ENCODE results near the gene RANBP3. TPM values are rescaled to one million over a fixed set of nuclear protein-coding genes. Genes with fewer than 3 reads are reported as not detected.
A peak's percentile ranks its signal among the peaks of the same experiment; 100 is the strongest.

RANBP3 gene
- total RNA-seq, 2 experiments from 2014 or later, result 74.3 to 87.5 TPM

GRCh38 chr19:5957170-5957569, 20.8 kb downstream of the RANBP3 start:
- no peak for ATAC-seq
- Mint-ChIP-seq H3K9me3 (no peaks in the 10 kb centered on the region), H3K27ac (no peak overlapping the region), H3K4me3 (no peak overlapping the region), H3K27me3 (no peaks in the 10 kb centered on the region), H3K36me3 (ENCODE audit: low read depth) (peaks cover 29% of the 10 kb centered on the region), H3K4me1 (ENCODE audit: low read depth) (peaks cover 89% of the 10 kb centered on the region)
- DNase-seq, result no peak
- no peak for TF ChIP-seq CTCF (IDR thresholded peaks at IDR 0.05)
- ChIA-PET POLR2A (interaction anchor here (0.8 kb wide), 1 partner anchor 21 kb away, joined by 5 read pairs; the partner anchor contains the start of gene RANBP3), CTCF (interaction anchor here (1.8 to 10.7 kb wide), 3 partner anchors 12 to 153 kb away, joined by 5 to 108 read pairs (median 7); partner anchors contain the start of gene NRTN)
- intact Hi-C loops (cut with micrococcal nuclease), result no loop called here

GRCh38 chr19:5956728-5957127, 21.2 kb downstream of the RANBP3 start:
- H3K27ac Mint-ChIP-seq, result peak overlapping the region; percentile 5
- intact Hi-C loops (cut with micrococcal nuclease), result no loop called here
- POLR2A ChIA-PET, result interaction anchor here (0.8 kb wide), 1 partner anchor 22 kb away, joined by 5 read pairs; the partner anchor contains the start of gene RANBP3

GRCh38 chr19:5956323-5956722, 21.6 kb downstream of the RANBP3 start:
- intact Hi-C loops (cut with micrococcal nuclease), result no loop called here
- peak overlapping the region; percentile 5 for H3K27ac Mint-ChIP-seq
- ChIA-PET CTCF (interaction anchor here (1.8 to 10.7 kb wide), 4 partner anchors 13 to 152 kb away, joined by 5 to 108 read pairs (median 6); partner anchors contain the start of genes NDUFA11 and NRTN), POLR2A (interaction anchor here (0.8 kb wide), 1 partner anchor 22 kb away, joined by 5 read pairs; the partner anchor contains the start of gene RANBP3)
- H3K9me3 Mint-ChIP-seq, result no peaks in the 10 kb centered on the region
- H3K27me3 Mint-ChIP-seq, result no peaks in the 10 kb centered on the region
- ATAC-seq (no peak), DNase-seq (no peak)
- peaks cover 91% of the 10 kb centered on the region for H3K4me1 Mint-ChIP-seq (ENCODE audit: low read depth)
- H3K4me3 Mint-ChIP-seq, result no peak overlapping the region
- no peak for TF ChIP-seq CTCF (IDR thresholded peaks at IDR 0.05)
- H3K36me3 Mint-ChIP-seq (ENCODE audit: low read depth), result peaks cover 35% of the 10 kb centered on the region

More at GRCh38 chr19:5956728-5957127, 21.2 kb downstream of the RANBP3 start:
- TF ChIP-seq CTCF (IDR thresholded peaks at IDR 0.05), result no peak
- H3K9me3 Mint-ChIP-seq, result no peaks in the 10 kb centered on the region
- H3K4me3 Mint-ChIP-seq, result no peak overlapping the region
- ATAC-seq, result no peak
- peaks cover 31% of the 10 kb centered on the region for H3K36me3 Mint-ChIP-seq (ENCODE audit: low read depth)
- H3K4me1 Mint-ChIP-seq (ENCODE audit: low read depth), result peaks cover 89% of the 10 kb centered on the region
- no peaks in the 10 kb centered on the region for H3K27me3 Mint-ChIP-seq
- no peak for DNase-seq
- CTCF ChIA-PET, result interaction anchor here (1.8 to 10.7 kb wide), 4 partner anchors 13 to 153 kb away, joined by 5 to 108 read pairs (median 6); partner anchors contain the start of genes NDUFA11 and NRTN

GRCh38 chr19:5955636-5955935, 22.4 kb downstream of the RANBP3 start:
- Mint-ChIP-seq H3K4me3 (no peak overlapping the region), H3K27ac (peak overlapping the region; percentile 62), H3K36me3 (ENCODE audit: low read depth) (peaks cover 41% of the 10 kb centered on the region), H3K27me3 (no peaks in the 10 kb centered on the region), H3K4me1 (ENCODE audit: low read depth) (peaks cover 91% of the 10 kb centered on the region), H3K9me3 (no peaks in the 10 kb centered on the region)
- intact Hi-C loops (cut with micrococcal nuclease), result no loop called here
- DNase-seq, result no peak
- TF ChIP-seq CTCF (IDR thresholded peaks at IDR 0.05), result no peak
- ChIA-PET CTCF (interaction anchor here (2.0 to 10.7 kb wide), 2 partner anchors 14 to 53 kb away, joined by 6 to 108 read pairs; partner anchors contain the start of gene NDUFA11), POLR2A (no interaction called here)
- no peak for ATAC-seq

- H3K27ac Mint-ChIP-seq, result peak overlapping the region; percentile 96
- H3K36me3 Mint-ChIP-seq (ENCODE audit: low read depth), result peaks cover 53% of the 10 kb centered on the region
- DNase-seq (no peak), ATAC-seq (no peak)
- TF ChIP-seq CTCF (IDR thresholded peaks at IDR 0.05), result no peak
- no peaks in the 10 kb centered on the region for H3K27me3 Mint-ChIP-seq
- peaks cover 91% of the 10 kb centered on the region for H3K4me1 Mint-ChIP-seq (ENCODE audit: low read depth)
- CTCF ChIA-PET, result interaction anchor here (0.9 to 10.7 kb wide), 2 partner anchors 15 to 166 kb away, joined by 4 to 108 read pairs; no protein-coding TSS in a partner anchor
- POLR2A ChIA-PET, result interaction anchor here (1.6 kb wide), 1 partner anchor 26 kb away, joined by 3 read pairs; no protein-coding TSS in a partner anchor
- intact Hi-C loops (cut with micrococcal nuclease), result no loop called here
- no peaks in the 10 kb centered on the region for H3K9me3 Mint-ChIP-seq
- H3K4me3 Mint-ChIP-seq, result peak overlapping the region; percentile 41
Measured at GRCh38 chr19:5954293-5954692, 23.6 kb downstream of the RANBP3 start.
